ENCODE data around the gene MOCS3. TPM values are rescaled to one million over a fixed set of nuclear protein-coding genes. Genes with fewer than 3 reads are reported as not detected.

Gene MOCS3
- total RNA-seq, 1 experiment from 2014 or later = 13.2 TPM

DNA sequence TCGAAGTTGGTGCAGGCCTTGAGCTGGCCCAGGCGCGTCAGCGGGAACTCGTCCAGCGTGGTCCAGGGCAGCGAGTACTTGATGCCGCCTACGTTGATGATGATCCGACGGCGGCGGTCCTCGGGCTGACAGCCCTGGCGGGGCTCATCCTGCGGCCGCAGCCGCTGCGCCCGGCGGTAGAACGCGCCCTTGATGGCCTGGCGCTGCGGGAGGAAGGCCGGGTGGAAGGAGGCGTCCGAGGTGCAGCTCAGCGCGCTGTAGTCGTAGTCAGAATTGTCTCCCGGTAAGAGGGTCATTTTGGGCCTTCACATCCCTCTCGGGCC is 51.4 kb downstream of the MOCS3 start:
- TF ChIP-seq CTCF (IDR thresholded peaks at IDR 0.05; ENCODE audit: insufficient read depth in 1 of 2, low read depth in 1 of 2, low read length in 1 of 2, severe bottlenecking in 1 of 2, unreplicated experiment in 1 of 2) = no peak
- Mint-ChIP-seq H3K27ac (ENCODE audit: unreplicated experiment) (no peak overlapping the region), H3K4me3 (ENCODE audit: unreplicated experiment) (no peak overlapping the region), H3K9me3 (ENCODE audit: unreplicated experiment) (no peaks in the 10 kb centered on the region), H3K27me3 (ENCODE audit: insufficient read depth, unreplicated experiment) (peaks cover 6% of the 10 kb centered on the region), H3K4me1 (ENCODE audit: low read depth, unreplicated experiment) (no peaks in the 10 kb centered on the region), H3K36me3 (ENCODE audit: insufficient read depth, unreplicated experiment) (no peaks in the 10 kb centered on the region)
- BruUV-seq (replicated peaks) = no TSS peak
- Histone ChIP-seq H3K27me3 (replicated peaks; ENCODE audit: control insufficient read depth, insufficient read depth, low read length) (no peaks in the 10 kb centered on the region; the same call in none of the 2 replicates), H3K4me3 (ENCODE audit: low read depth, low read length) (no peak overlapping the region), H3K4me1 (no peaks in the 10 kb centered on the region), H3K36me3 (ENCODE audit: control insufficient read depth, insufficient read depth, low read length) (no peaks in the 10 kb centered on the region), H3K9me3 (no peaks in the 10 kb centered on the region)
- intact Hi-C loops (cut with micrococcal nuclease; ENCODE audit: unreplicated experiment) = no loop called here
- CTCF ChIA-PET = no interaction called here
- no peak for DNase-seq
- POLR2A ChIA-PET = no interaction called here

GRCh38 chr20:51010932-51011331 is 52.3 kb downstream of the MOCS3 start:
- H3K9me3 ChIP-seq = no peaks in the 10 kb centered on the region

GRCh38 chr20:51011479-51011878 is 52.9 kb downstream of the MOCS3 start:
- no peaks in the 10 kb centered on the region for H3K36me3 Mint-ChIP-seq (ENCODE audit: insufficient read depth, unreplicated experiment)
- intact Hi-C loops (cut with micrococcal nuclease; ENCODE audit: unreplicated experiment) = no loop called here
- POLR2A ChIA-PET = no interaction called here
- CTCF ChIA-PET = no interaction called here
- no peaks in the 10 kb centered on the region for H3K4me1 Mint-ChIP-seq (ENCODE audit: low read depth, unreplicated experiment)
- Histone ChIP-seq H3K4me3 (ENCODE audit: low read depth, low read length) (no peak overlapping the region), H3K4me1 (no peaks in the 10 kb centered on the region), H3K36me3 (ENCODE audit: control insufficient read depth, insufficient read depth, low read length) (no peaks in the 10 kb centered on the region), H3K27me3 (replicated peaks; ENCODE audit: control insufficient read depth, insufficient read depth, low read length) (no peaks in the 10 kb centered on the region; the same call in 1 of the 2 replicates), H3K9me3 (no peaks in the 10 kb centered on the region)
- no peak for TF ChIP-seq CTCF (IDR thresholded peaks at IDR 0.05; ENCODE audit: insufficient read depth in 1 of 2, low read depth in 1 of 2, low read length in 1 of 2, severe bottlenecking in 1 of 2, unreplicated experiment in 1 of 2)
- no peak for DNase-seq
- no peak overlapping the region for H3K27ac Mint-ChIP-seq (ENCODE audit: unreplicated experiment)
- no peaks in the 10 kb centered on the region for H3K9me3 Mint-ChIP-seq (ENCODE audit: unreplicated experiment)
- BruUV-seq (replicated peaks) = no TSS peak
- H3K4me3 Mint-ChIP-seq (ENCODE audit: unreplicated experiment) = no peak overlapping the region
- no peaks in the 10 kb centered on the region for H3K27me3 Mint-ChIP-seq (ENCODE audit: insufficient read depth, unreplicated experiment)

More at GRCh38 chr20:51010932-51011331, 52.3 kb downstream of the MOCS3 start:
- H3K9me3 Mint-ChIP-seq (ENCODE audit: unreplicated experiment) = no peaks in the 10 kb centered on the region
- H3K27me3 ChIP-seq (replicated peaks; ENCODE audit: control insufficient read depth, insufficient read depth, low read length) = no peaks in the 10 kb centered on the region; the same call in 1 of the 2 replicates
- H3K4me1 Mint-ChIP-seq (ENCODE audit: low read depth, unreplicated experiment) = no peaks in the 10 kb centered on the region
- no peak for TF ChIP-seq CTCF (IDR thresholded peaks at IDR 0.05; ENCODE audit: insufficient read depth in 1 of 2, low read depth in 1 of 2, low read length in 1 of 2, severe bottlenecking in 1 of 2, unreplicated experiment in 1 of 2)
- H3K27me3 Mint-ChIP-seq (ENCODE audit: insufficient read depth, unreplicated experiment) = no peaks in the 10 kb centered on the region
- intact Hi-C loops (cut with micrococcal nuclease; ENCODE audit: unreplicated experiment) = no loop called here
- ChIA-PET CTCF (no interaction called here), POLR2A (no interaction called here)
- no peaks in the 10 kb centered on the region for H3K4me1 ChIP-seq
- H3K36me3 ChIP-seq (ENCODE audit: control insufficient read depth, insufficient read depth, low read length) = no peaks in the 10 kb centered on the region
- no peak overlapping the region for H3K4me3 Mint-ChIP-seq (ENCODE audit: unreplicated experiment)
- H3K36me3 Mint-ChIP-seq (ENCODE audit: insufficient read depth, unreplicated experiment) = no peaks in the 10 kb centered on the region
- no peak overlapping the region for H3K27ac Mint-ChIP-seq (ENCODE audit: unreplicated experiment)
- no TSS peak for BruUV-seq (replicated peaks)
- no peak overlapping the region for H3K4me3 ChIP-seq (ENCODE audit: low read depth, low read length)
- DNase-seq = no peak

All from Caco-2 (cell line).